HepG2 (cell line): ENCODE results near the gene FAM83D. TPM values are rescaled to one million over a fixed set of nuclear protein-coding genes. Genes with fewer than 3 reads are reported as not detected.

Source experiments
- CC2D1A ChIP-seq: sonication (generic); formaldehyde crosslinking; IDR thresholded peaks from 2 replicates; pipeline ENCODE4 v1.8.1; 2023; ENCODE audit warnings: mild to moderate bottlenecking, missing genetic modification reagents
- CEBPB ChIP-seq: IDR thresholded peaks from 2 replicates; pipeline ENCODE4 v1.6.1; 2011; ENCODE audit warnings: low read depth, low read length, improper control_type of control experiment, borderline replicate concordance
- CEBPG ChIP-seq: IDR thresholded peaks from 2 replicates; pipeline ENCODE4 v1.6.1; 2016
- HDAC2 ChIP-seq: sonication (generic); formaldehyde crosslinking; IDR thresholded peaks from 2 replicates; pipeline ENCODE4 v1.4.0; 2020; ENCODE audit warnings: missing genetic modification reagents
- MYC ChIP-seq: sonication (generic); formaldehyde crosslinking; IDR thresholded peaks from 2 replicates; pipeline ENCODE4 v1.9.0; 2021; ENCODE audit warnings: missing genetic modification reagents, borderline replicate concordance
- TOE1 ChIP-seq: sonication (generic); formaldehyde crosslinking; IDR thresholded peaks from 2 replicates; pipeline ENCODE4 v1.4.0; 2020; ENCODE audit warnings: mild to moderate bottlenecking, missing genetic modification reagents
- TSC22D2 ChIP-seq: sonication (generic); formaldehyde crosslinking; IDR thresholded peaks from 2 replicates; pipeline ENCODE4 v1.5.1; 2020; ENCODE audit warnings: missing genetic modification reagents, mild to moderate bottlenecking, borderline replicate concordance
- ZFX ChIP-seq: sonication (generic); formaldehyde crosslinking; IDR thresholded peaks from 2 replicates; pipeline ENCODE4 v1.4.0; 2020; ENCODE audit warnings: mild to moderate bottlenecking, low read depth, missing genetic modification reagents, moderate library complexity
- ZMYM3 ChIP-seq: sonication (generic); formaldehyde crosslinking; IDR thresholded peaks from 2 replicates; pipeline ENCODE4 v1.5.1; 2020; ENCODE audit warnings: mild to moderate bottlenecking, missing genetic modification reagents
- ZNF12 ChIP-seq: sonication (generic); formaldehyde crosslinking; IDR thresholded peaks from 2 replicates; pipeline ENCODE4 v1.5.0; 2020; ENCODE audit warnings: missing genetic modification reagents
- ZNF121 ChIP-seq: sonication (generic); formaldehyde crosslinking; IDR thresholded peaks from 2 replicates; pipeline ENCODE4 v1.5.0; 2020; ENCODE audit warnings: mild to moderate bottlenecking, missing genetic modification reagents
- ZNF20 ChIP-seq: sonication (generic); formaldehyde crosslinking; IDR thresholded peaks from 2 replicates; pipeline ENCODE4 v1.4.0; 2020; ENCODE audit warnings: mild to moderate bottlenecking, moderate library complexity, missing genetic modification reagents
- ZNF225 ChIP-seq: sonication (generic); formaldehyde crosslinking; IDR thresholded peaks from 2 replicates; pipeline ENCODE4 v1.4.0; 2020; ENCODE audit warnings: mild to moderate bottlenecking, missing genetic modification reagents
- ZNF292 ChIP-seq: sonication (generic); formaldehyde crosslinking; IDR thresholded peaks from 2 replicates; pipeline ENCODE4 v1.8.1; 2022; ENCODE audit warnings: mild to moderate bottlenecking, low read depth, missing genetic modification reagents, borderline replicate concordance
- ZNF605 ChIP-seq: sonication (generic); formaldehyde crosslinking; IDR thresholded peaks from 2 replicates; pipeline ENCODE4 v1.8.0; 2022; ENCODE audit warnings: mild to moderate bottlenecking, missing genetic modification reagents
- ZNF652 ChIP-seq: IDR thresholded peaks from 2 replicates; pipeline ENCODE4 v1.6.1; 2016; ENCODE audit warnings: low read depth, borderline replicate concordance
- ZNF670 ChIP-seq: sonication (generic); formaldehyde crosslinking; IDR thresholded peaks from 2 replicates; pipeline ENCODE4 v1.8.0; 2022; ENCODE audit warnings: mild to moderate bottlenecking, missing genetic modification reagents, borderline replicate concordance
- ZNF747 ChIP-seq: sonication (generic); formaldehyde crosslinking; IDR thresholded peaks from 2 replicates; pipeline ENCODE4 v1.8.1; 2023; ENCODE audit warnings: missing genetic modification reagents, mild to moderate bottlenecking, borderline replicate concordance
- polyA plus RNA-seq, 8 experiments: library from polyadenylated mRNA; depleted of rRNA in 3 of 8; stranded (reverse) in 7 of 8; unstranded in 1 of 8; fragments of >200 nt; fragmentation: Illumina TruSeq in 4 of 8; extraction: Trizol in 4 of 8; gene quantifications; 2 replicates each; pipeline versions ENCODE4 v1.2.1 to v1.2.3, GENCODE V29; 2011 to 2016; ENCODE audit warnings: low read depth in 4 of 8, missing spikeins in 1 of 8, mixed read lengths in 1 of 8; ENCODE audit not compliant: insufficient read depth in 1 of 8
- total RNA-seq, 5 experiments: library from RNA; depleted of rRNA; stranded (reverse); fragments of >200 nt; fragmentation: Illumina TruSeq; extraction: Trizol; gene quantifications; 2 replicates each; pipeline ENCODE4 v1.2.3, GENCODE V29; 2016; ENCODE audit warnings: low read depth in 1 of 5
- TF ChIP-seq, protein P1 (sequence below): sonication (generic); formaldehyde crosslinking; IDR thresholded peaks from 2 replicates; pipeline ENCODE4 v1.5.0; 2020; ENCODE audit warnings: missing genetic modification reagents
- TF ChIP-seq, protein P2 (sequence below): sonication (generic); formaldehyde crosslinking; IDR thresholded peaks from 2 replicates; pipeline ENCODE4 v1.4.0; 2020; ENCODE audit warnings: mild to moderate bottlenecking, missing genetic modification reagents
- TF ChIP-seq, protein P3 (sequence below): sonication (generic); formaldehyde crosslinking; IDR thresholded peaks from 2 replicates; pipeline ENCODE4 v1.9.0; 2021; ENCODE audit warnings: missing genetic modification reagents, mild to moderate bottlenecking, borderline replicate concordance

Gene FAM83D
- total and polyA plus RNA-seq, 2 of the 13 experiments (the other 11 are each of a cell fraction or from before 2014, with no cell fraction given) = 51.4 to 64.0 TPM

DNA sequence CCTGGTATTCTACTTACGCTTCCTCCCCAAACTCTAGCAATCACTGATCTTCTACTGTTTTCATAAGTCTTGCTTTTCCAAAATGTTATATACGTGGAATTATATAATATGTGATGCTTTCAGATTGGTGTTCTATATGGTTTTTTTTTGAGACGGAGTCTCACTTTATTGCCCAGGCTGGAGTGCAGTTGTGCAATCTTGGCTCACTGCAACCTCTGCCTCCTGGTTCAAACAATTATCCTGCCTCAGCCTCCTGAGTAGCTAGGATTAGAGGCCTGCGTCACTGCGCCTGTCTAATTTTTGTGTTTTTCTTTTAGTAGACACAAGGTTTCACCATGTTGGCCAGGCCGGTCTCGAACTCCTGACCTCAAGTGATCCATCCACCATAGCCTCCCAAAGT, 10.9 kb upstream of the FAM83D start (continued):
- TF ChIP-seq, protein P1, sequence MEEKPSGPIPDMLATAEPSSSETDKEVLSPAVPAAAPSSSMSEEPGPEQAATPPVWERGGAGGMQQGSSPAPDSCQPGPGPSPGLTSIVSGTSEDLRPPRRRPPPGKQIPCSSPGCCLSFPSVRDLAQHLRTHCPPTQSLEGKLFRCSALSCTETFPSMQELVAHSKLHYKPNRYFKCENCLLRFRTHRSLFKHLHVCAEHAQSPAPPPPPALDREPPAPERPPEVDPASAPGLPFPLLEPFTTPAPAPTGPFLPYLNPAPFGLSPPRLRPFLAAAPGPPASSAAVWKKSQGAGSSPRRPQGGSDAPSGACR (CRISPR knock-in tag) = no peak
- TF ChIP-seq HDAC2 (CRISPR knock-in tag) = 0 out of 2 replicates have a peak, but pooled peaks have one; percentile 13
- TF ChIP-seq CEBPG (CRISPR knock-in tag) = peak; percentile 83
- TF ChIP-seq CEBPB = peak; percentile 41; the same call in 1 of the 2 replicates
- no peak for TF ChIP-seq ZNF12 (CRISPR knock-in tag)
- TF ChIP-seq ZMYM3 = peak; percentile 73
- no peak for TF ChIP-seq ZNF747 (CRISPR knock-in tag)
- TF ChIP-seq CC2D1A (CRISPR knock-in tag) = no peak
- TF ChIP-seq ZNF20 (CRISPR knock-in tag) = no peak
- TF ChIP-seq ZNF292 (CRISPR knock-in tag) = 0 out of 2 replicates have a peak, but pooled peaks have one; percentile 25
- no peak for TF ChIP-seq ZNF605
- no peak for TF ChIP-seq TOE1 (CRISPR knock-in tag)
- no peak for TF ChIP-seq ZNF652 (CRISPR knock-in tag)
- no peak for TF ChIP-seq MYC (CRISPR knock-in tag)
- TF ChIP-seq, protein P2, sequence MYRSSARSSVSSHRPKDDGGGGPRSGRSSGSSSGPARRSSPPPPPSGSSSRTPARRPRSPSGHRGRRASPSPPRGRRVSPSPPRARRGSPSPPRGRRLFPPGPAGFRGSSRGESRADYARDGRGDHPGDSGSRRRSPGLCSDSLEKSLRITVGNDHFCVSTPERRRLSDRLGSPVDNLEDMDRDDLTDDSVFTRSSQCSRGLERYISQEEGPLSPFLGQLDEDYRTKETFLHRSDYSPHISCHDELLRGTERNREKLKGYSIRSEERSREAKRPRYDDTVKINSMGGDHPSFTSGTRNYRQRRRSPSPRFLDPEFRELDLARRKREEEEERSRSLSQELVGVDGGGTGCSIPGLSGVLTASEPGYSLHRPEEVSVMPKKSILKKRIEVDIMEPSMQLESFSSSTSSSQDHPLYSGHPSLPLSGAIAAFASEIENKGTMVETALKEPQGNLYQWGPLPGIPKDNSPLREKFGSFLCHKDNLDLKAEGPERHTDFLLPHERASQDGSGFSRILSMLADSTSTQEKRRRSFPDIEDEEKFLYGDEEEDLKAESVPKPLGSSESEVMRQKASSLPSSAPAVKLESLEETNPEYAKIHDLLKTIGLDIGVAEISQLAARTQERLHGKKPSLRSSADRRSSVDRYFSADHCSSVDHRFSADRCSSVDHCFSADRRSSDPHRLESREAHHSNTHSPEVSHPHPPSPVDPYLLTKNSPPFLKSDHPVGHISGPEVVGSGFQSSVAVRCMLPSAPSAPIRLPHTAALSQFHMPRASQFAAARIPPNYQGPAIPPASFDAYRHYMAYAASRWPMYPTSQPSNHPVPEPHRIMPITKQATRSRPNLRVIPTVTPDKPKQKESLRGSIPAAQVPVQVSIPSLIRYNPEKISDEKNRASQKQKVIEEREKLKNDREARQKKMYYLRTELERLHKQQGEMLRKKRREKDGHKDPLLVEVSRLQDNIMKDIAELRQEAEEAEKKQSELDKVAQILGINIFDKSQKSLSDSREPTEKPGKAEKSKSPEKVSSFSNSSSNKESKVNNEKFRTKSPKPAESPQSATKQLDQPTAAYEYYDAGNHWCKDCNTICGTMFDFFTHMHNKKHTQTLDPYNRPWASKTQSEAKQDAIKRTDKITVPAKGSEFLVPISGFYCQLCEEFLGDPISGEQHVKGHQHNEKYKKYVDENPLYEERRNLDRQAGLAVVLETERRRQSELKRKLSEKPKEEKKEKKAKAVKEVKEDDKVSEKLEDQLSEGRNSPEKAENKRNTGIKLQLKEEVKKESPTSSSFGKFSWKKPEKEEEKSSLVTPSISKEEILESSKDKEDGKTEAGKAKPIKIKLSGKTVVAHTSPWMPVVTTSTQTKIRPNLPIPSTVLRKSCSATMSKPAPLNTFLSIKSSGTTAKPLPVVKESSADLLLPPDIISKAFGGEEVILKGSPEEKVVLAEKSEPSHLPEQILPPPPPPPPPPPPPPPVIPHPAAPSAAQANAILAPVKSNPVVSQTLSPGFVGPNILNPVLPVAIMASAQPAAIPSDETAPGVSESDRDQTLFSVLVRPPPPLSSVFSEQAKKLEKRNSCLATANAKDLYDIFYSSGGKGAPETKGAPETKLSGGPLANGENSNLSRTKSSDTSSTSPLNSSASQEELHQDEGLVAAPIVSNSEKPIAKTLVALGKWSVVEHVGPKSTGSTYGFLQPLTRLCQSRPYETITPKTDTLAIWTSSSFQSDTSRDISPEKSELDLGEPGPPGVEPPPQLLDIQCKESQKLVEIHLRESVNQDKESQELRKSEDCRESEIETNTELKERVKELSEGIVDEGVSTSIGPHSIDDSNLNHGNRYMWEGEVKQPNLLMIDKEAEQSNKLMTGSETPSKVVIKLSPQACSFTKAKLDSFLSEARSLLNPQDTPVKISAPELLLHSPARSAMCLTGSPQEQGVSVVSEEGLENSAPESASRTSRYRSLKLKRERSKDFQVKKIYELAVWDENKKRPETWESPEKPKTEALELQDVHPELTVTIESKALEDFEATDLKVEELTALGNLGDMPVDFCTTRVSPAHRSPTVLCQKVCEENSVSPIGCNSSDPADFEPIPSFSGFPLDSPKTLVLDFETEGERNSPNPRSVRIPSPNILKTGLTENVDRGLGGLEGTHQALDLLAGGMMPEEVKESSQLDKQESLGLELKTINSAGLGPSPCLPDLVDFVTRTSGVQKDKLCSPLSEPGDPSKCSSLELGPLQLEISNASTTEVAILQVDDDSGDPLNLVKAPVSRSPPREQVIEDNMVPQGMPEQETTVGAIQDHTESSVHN (CRISPR knock-in tag) = no peak
- peak; percentile 95 for TF ChIP-seq ZNF121 (CRISPR knock-in tag)
- TF ChIP-seq, protein P3, sequence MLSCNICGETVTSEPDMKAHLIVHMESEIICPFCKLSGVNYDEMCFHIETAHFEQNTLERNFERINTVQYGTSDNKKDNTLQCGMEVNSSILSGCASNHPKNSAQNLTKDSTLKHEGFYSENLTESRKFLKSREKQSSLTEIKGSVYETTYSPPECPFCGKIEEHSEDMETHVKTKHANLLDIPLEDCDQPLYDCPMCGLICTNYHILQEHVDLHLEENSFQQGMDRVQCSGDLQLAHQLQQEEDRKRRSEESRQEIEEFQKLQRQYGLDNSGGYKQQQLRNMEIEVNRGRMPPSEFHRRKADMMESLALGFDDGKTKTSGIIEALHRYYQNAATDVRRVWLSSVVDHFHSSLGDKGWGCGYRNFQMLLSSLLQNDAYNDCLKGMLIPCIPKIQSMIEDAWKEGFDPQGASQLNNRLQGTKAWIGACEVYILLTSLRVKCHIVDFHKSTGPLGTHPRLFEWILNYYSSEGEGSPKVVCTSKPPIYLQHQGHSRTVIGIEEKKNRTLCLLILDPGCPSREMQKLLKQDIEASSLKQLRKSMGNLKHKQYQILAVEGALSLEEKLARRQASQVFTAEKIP (CRISPR knock-in tag) = no peak
- TF ChIP-seq ZFX = no peak
- TF ChIP-seq TSC22D2 = no peak
- no peak for TF ChIP-seq ZNF670
- no peak for TF ChIP-seq ZNF225 (CRISPR knock-in tag)
